Stimulated activated CD4-positive, alpha-beta T cell treated with anti-CD3 and anti-CD28 coated beads, Interleukin-1b, Interleukin-23, amount 100 ng/mL, for 4 hours (primary cell): ENCODE measurements around the gene DAP3.
"Not testable (repeated sequence)": the region's sequence is repeated elsewhere in the genome, so short reads cannot be mapped to it uniquely, and the experiment has no call there.

Source experiments
- DNase-seq, 2 donors: peaks; one replicate each; pipeline ENCODE4 v3.0.0-alpha.2; 2020; ENCODE audit warnings: low read depth in 2 of 2

DAP3 gene

GRCh38 chr1:155718524-155719115 lies 29.7 kb downstream of the DAP3 start:
- DNase-seq: not testable (repeated sequence)

DNA sequence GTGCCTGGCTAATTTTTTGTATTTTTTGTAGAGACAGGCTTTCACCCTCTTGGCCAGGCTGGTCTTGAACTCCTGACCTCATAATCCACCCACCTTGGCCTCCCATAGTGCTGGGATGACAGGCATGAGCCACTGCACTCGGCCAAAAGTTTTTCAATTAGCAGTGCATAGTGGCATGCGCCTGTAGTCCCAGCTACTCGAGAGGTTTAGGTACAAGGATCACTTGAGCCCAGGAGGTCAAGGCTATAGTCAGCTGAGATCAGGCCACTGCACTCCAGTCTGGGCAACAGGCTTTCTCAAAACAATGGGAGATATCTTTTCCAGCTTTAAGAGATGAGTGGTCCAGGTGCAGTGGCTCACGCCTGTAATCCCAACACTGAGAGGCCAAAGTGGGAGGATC lies 30.8 kb downstream of the DAP3 start:
- DNase-seq: no peak

GRCh38 chr1:155725142-155725541 lies 36.3 kb downstream of the DAP3 start:
- DNase-seq: no peak

GRCh38 chr1:155729031-155729898 lies 40.4 kb downstream of the DAP3 start:
- peak in 1 of 2 donors; percentile 31 for DNase-seq

DNA sequence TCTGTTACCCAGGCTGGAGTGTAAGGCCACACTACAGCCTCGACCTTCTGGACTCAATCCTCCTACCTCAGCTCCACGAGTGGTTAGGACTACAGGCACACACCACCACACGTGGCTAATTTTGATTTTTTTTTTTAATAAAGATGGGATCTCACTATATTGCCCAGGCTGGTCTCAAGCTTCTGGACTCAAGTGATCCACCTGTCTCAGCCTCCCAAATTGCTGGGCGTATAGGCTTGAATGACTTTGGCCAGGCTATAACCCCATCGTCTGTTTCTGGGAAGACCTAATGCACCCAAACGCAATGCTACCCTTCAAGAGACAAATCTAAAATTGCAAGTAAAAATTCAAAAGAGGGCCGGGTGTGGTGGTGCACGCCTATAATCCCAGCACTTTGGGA lies 52.1 kb downstream of the DAP3 start:
- DNase-seq: no peak

- no peak for DNase-seq
Observed at GRCh38 chr1:155741908-155742307, 53.0 kb downstream of the DAP3 start.

DNA sequence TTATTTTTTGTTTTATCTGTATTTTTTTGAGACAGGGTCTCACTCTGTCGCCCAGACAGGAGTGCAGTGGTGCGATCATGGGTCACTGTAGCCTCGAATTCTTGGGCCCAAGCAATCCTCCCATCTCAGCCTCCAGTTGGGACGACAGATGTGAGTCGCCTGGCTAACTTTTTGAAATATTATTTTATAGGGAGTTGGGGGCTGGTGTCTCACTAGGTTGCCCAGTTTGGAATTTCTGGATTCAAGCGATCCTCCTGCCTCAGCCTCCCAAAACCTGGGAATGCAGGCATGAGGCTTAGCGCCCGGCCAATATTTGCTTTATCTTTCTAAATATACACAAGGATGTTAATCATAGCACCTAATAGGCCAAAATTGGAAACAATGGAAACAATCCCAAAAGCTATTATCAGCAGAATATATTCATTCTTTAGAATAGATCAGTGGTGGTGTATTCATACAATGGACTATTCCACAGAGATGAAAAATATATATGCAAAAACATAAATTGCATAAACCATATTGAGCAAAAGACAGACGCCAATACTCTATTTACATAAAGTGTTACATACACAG lies 55.9 kb downstream of the DAP3 start:
- DNase-seq: no peak

- DNase-seq: peak; percentile 92 to 99
Observed at GRCh38 chr1:155745284-155746228, 56.7 kb downstream of the DAP3 start.

GRCh38 chr1:155747586-155747985 lies 58.7 kb downstream of the DAP3 start:
- not testable (repeated sequence) for DNase-seq

DNA sequence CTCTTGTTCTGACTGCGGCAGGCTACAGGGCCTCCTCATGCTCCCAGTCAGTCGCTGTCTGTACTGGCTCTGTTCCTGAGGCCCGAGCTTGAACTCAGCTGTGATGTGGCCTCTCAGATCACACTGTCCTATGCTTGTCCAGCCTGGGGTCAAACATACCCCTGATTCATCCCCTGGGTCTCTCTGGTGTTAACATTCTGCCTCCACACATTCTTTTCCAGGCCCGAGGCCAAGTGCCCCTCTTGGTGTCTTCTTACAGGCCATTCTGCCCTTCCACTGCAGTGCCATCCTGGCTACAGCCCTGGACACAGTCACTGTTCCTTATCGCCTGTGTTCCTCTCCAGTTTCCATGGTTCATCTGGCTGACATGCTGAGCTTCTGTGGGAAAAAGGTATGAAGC lies 59.2 kb downstream of the DAP3 start:
- DNase-seq: not testable (repeated sequence)

DNA sequence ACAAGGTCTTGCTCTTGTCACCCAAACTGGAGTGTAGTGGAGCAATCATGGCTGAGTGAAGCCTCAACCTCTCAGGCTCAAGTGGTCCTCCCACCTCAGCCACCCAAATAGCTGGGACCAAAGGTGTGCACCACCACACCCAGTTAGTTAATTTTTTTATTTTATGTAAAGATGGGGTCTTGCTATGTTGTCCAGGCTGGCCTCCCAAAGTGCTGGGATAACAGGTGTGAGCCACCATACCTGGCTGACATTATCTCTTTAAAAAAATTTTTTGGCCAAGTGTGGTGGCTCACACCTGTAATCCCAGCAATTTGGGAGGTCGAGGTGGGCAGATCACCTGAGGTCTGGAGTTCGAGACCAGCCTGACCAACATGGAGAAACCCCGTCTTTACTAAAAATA lies 70.1 kb downstream of the DAP3 start:
- DNase-seq: not testable (repeated sequence)

GRCh38 chr1:155759966-155760630 lies 71.2 kb downstream of the DAP3 start:
- DNase-seq: no peak

DNA sequence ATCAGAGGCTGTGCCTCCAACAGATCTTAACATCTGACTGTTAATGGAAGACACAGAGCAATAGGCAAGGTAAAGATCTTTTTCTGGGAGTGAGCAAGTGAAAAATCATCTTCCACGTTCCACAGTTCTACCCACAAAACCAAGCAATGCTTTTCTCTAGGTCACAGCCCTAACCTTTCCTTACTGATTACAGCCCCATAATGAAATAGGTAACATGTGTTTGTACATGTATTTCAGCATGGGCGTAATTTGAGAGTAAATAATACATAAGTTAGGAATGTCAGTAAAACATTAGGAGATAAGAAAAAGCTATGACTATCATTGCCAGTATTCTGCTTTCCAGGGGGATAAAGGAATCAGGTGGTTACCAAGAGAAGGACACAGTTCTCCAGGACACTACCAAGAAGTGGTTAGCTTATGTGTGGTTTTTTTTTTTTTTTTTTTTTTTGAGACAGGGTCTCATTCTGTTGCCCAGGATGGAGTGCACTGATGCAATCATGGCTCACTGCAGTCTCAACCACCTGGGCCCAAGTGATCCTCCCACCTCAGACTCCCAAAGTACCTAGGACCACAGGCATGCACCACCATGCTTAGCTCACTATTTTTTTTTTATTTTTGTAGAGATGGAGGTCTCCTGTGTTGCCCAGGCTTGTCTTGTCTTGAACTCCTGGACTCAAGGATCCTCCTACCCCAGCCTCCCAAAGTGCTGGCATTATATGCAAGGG lies 72.0 kb downstream of the DAP3 start:
- DNase-seq: no peak

- no peak for DNase-seq
Observed at GRCh38 chr1:155761736-155762405, 73.0 kb downstream of the DAP3 start.

GRCh38 chr1:155763090-155763815 lies 74.4 kb downstream of the DAP3 start:
- DNase-seq: not testable (repeated sequence)

- DNase-seq: not testable (repeated sequence)
Observed at GRCh38 chr1:155763989-155764388, 75.1 kb downstream of the DAP3 start.

- not testable (repeated sequence) for DNase-seq
Observed at GRCh38 chr1:155767399-155767989, 78.6 kb downstream of the DAP3 start.

GRCh38 chr1:155769257-155769656 lies 80.4 kb downstream of the DAP3 start:
- no peak for DNase-seq

GRCh38 chr1:155773221-155773620 lies 84.3 kb downstream of the DAP3 start:
- DNase-seq: no peak
